ENCODE measurements around the gene HPD.

HPD gene

DNA sequence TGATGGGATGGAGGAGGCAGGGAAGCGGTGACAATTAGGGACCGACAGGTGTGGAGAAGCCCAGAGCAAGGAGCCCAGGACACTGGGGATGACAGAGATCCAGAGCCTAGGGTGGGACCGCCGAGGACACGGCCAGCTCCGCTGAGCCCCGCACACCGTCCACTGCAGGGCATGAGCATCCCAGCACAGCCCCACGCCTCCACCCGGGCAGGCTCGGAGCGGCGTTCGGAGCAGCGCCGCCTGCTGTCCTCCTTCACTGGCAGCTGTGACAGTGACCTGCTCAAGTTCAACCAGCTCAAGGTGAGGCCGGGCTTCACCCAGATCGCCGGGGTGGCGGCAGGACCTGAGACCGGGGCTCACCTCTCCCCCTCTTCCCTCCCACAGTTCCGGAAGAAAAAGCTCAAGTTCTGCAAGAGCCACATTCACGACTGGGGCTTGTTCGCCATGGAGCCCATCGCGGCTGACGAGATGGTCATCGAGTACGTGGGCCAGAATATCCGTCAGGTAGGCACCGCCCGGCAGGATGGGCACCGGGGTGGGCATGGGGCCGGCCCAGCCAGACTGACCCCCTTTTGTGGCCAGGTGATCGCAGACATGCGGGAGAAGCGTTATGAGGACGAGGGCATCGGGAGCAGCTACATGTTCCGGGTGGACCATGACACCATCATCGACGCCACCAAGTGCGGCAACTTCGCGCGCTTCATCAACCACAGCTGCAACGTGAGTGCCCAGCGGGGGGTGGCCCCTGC is 31.1 kb downstream of the HPD start:
- DNase-seq (ENCODE audit: low spot score), result no peak

DNA sequence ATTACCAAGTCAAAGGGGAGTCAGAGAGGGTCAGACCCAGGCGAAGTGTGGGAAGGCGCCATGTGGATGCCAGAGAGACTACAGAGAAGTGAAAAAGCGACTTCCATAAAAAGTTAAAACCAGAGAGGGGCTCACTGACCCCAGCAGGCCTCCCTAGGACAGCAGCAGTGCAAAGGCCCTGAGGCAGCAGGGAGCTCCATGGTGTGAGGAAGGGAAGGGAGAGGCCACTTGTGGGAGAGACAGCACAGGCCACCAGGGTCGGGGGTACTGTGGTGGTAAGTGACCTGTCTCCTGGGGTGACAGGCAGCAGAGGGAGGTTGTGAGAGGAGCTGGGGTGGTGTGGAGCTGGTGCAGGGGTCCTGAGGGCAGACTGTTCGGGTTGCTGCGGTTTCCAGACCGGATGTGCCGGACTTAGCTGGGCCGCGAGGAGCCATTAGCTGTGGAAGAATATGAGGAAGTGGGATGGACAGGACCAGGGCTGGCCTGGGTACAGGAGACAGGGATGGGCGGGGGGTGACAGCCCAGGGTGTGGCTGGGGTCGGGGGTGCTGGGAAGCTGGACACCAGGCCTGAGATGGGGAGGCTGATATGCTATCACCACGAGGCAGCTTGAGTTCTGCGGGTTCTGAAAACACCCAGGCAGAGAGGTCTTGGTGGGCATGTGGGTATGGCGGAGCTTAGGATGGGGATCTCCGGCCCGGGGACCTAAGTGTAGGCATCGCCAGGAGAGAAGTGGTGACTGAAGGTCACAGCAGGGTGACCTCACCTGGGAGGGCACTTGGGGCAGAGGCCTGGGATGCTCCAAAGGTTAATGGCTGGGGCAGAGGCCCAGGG is 32.1 kb downstream of the HPD start:
- no peak for DNase-seq (ENCODE audit: low spot score)

DNA sequence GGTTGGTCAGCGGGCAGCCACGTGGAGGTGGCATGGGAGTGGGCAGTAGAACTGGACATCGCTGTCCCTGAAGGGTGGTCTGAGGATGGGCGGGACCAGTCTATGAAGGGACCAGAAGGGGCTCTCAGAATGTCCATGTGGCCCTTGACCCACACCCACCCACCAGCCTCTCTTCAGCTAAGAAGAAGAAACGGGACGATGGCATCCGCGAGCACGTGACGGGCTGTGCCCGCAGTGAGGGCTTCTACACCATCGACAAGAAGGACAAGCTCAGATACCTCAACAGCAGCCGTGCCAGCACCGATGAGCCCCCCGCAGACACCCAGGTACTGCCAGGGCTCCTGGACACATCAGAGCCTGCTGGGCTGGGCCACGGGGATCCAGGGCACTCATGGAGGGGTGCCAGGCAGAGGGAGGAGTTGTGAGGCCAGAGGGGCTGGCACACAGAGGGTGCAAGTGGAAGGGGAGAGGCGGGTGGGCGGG is 33.6 kb downstream of the HPD start:
- no peak for DNase-seq (ENCODE audit: low spot score)

DNA sequence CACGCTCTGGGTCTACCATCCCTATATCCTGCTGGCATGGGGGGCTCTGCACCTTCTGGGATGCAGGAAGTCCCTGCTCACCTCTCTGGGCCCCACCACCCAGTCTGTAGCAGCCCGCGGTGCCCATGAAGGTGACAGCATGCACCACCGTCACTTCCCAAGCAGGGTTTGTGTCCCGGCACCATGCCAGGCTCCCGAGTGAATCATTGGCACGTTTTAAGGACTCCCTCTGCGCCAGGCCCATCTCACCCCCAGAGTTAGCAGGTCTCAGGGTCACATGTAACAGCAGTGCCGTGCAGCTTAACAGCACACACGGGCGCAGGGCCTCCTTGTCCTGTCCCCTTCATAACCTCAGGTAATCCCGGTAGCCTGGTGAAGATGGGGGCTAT is 34.9 kb downstream of the HPD start:
- DNase-seq (ENCODE audit: low spot score), result no peak

DNA sequence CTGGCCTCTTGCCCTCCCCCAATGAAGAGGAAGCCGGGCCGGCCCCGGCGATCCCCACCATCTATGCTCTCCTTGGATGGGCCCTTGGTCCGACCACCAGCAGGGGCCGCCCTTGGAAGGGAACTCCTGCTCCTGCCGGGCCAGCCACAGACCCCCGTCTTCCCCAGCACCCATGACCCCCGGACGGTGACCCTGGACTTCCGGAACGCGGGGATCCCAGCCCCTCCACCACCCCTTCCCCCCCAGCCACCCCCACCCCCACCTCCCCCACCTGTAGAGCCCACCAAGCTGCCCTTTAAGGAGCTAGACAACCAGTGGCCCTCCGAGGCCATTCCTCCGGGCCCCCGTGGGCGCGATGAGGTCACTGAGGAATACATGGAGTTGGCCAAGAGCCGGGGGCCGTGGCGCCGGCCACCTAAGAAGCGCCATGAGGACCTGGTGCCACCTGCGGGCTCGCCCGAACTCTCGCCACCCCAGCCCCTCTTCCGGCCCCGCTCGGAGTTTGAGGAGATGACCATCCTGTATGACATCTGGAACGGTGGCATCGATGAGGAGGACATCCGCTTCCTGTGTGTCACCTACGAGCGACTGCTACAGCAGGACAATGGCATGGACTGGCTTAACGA is 35.4 kb downstream of the HPD start:
- no peak for DNase-seq (ENCODE audit: low spot score)

DNA sequence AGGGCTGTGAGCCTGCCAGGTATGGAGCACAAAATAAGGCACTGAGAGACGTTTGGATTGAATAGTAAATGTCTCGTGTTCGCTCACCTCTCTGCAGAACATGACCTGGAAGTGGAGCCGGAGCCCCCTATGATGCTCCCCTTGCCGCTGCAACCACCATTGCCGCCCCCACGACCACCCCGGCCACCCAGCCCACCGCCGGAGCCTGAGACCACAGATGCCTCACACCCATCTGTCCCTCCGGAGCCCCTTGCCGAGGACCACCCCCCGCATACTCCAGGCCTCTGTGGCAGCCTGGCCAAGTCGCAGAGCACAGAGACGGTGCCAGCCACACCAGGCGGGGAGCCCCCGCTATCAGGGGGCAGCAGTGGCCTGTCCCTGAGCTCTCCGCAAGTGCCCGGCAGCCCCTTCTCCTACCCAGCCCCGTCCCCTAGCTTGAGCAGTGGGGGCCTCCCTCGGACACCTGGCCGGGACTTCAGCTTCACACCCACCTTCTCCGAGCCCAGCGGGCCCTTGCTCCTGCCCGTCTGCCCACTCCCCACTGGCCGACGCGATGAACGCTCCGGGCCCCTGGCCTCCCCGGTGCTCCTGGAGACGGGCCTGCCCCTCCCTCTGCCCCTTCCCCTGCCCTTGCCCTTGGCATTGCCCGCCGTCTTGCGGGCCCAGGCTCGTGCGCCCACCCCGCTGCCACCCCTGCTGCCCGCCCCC is 36.1 kb downstream of the HPD start:
- DNase-seq (ENCODE audit: low spot score), result no peak

DNA sequence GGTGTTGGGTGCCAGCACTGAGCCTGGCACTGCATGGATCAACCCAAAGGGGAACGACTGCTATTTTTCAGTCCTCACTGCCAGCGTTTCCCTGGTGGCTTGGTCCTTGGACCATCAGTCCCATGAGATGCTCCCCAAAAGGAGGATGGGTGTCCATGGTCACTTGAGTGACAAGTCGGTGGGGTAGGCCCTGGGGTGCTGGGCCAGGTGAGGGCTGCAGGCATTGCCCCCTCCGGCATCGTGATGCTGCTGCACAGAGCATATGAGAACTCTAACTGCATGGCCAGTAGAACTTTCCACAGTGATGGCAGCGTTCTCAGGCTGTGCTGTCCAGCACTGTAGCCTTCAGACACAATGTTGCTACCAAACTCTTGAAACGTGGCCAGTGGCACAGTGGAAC is 38.6 kb downstream of the HPD start:
- no peak for DNase-seq (ENCODE audit: low spot score)

DNA sequence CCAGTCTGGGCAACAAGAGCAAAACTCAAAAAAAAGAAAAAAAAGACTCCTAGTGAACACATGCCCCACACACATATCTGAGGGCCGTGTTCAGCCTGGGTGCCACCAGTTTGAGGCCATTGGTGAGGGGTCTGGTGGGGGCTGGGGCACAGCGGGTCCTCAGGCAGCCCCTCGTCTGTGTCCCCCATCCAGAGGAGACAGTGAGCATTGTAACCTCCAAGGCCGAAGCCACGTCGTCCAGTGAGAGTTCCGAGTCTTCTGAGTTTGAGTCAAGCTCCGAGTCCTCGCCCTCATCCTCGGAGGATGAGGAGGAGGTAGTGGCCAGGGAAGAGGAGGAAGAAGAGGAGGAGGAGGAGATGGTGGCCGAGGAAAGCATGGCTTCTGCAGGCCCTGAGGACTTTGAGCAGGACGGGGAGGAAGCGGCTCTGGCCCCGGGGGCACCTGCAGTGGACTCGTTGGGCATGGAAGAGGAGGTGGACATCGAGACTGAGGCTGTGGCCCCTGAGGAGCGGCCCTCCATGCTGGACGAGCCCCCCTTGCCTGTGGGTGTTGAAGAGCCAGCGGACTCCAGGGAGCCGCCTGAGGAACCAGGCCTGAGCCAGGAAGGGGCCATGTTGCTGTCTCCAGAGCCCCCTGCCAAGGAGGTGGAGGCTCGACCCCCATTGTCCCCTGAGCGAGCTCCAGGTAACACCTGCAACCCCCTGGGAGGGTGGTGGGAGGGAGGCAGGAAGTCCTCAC is 39.3 kb downstream of the HPD start:
- no peak for DNase-seq (ENCODE audit: low spot score)

DNA sequence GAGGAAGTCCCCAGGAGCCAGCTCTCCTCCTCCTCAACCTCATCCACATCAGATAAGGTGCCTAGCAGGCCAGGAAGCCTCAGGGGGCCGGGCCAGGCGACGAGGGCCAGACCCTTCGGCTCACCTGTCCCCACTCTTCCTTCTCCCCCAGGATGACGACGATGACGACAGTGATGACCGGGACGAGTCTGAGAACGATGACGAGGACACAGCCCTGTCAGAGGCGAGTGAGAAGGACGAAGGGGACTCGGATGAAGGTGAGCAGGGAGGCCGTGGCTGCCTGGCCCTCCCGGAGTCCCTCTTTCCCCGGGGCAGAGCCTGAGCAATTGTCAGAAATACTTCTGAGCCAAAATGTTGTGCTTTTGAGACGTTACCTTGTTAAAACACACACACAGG is 41.0 kb downstream of the HPD start:
- DNase-seq (ENCODE audit: low spot score), result no peak

DNA sequence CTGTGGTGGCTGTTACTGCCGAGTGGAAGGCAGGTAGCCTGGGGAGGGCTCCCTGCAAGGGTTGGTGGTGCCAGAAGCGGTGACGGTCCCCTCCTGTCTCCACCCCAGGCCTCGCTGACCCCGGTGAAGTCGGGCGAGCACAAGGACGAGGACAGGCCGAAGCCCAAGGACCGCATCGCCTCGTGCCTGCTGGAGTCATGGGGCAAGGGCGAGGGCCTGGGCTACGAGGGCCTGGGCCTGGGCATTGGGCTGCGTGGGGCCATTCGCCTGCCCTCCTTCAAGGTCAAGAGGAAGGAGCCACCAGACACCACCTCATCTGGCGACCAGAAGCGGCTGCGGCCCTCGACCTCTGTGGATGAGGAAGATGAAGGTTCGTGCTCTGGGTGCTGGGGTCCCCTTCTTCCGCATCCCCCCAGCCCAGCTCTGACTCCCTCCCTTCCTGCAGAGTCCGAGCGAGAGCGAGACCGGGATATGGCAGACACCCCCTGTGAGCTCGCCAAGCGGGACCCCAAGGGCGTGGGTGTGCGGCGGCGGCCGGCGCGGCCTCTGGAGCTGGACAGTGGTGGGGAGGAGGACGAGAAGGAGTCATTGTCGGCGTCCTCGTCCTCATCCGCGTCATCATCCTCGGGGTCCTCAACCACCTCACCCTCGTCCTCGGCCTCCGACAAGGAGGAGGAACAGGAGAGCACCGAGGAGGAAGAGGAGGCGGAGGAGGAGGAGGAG is 41.6 kb downstream of the HPD start:
- no peak for DNase-seq (ENCODE audit: low spot score)

DNA sequence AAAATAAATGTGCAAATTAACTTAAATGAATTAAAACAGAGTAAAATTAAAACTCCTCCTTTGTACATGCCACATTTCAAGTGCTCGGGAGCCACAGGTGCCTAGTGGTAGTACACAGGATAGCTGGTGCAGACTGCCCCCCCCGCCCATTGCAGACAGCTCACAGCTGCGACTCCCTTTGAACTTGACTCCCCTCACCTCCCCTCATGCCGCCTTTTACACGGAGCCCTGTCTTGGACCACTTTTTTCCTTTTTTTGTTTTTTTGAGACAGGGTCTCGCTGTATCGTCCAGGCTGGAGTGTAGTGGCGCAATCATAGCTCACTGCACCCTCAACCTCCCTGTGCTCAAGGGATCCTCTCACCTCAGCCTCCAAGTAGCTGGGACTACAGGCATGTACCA is 43.4 kb downstream of the HPD start:
- no peak for DNase-seq (ENCODE audit: low spot score)

DNA sequence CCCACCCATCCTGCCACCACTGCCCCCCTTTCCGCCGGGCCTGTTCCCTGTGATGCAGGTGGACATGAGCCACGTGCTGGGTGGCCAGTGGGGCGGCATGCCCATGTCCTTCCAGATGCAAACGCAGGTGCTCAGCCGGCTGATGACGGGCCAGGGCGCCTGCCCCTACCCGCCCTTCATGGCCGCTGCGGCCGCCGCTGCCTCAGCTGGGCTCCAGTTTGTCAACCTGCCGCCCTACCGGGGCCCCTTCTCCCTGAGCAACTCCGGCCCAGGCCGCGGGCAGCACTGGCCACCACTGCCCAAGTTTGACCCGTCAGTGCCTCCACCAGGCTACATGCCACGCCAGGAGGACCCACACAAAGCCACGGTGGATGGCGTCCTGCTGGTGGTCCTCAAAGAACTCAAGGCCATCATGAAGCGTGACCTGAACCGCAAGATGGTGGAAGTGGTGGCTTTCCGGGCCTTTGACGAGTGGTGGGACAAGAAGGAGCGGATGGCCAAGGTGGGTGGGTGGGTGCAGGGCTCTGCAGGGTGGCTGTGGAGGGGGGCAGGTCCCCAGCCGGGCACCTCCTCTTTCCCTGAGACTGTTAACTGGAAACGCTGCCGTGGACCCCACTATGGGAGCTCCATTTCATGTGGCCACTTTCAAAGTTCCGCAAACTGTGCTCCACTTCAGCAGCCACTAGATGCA is 44.1 kb downstream of the HPD start:
- no peak for DNase-seq (ENCODE audit: low spot score)

DNA sequence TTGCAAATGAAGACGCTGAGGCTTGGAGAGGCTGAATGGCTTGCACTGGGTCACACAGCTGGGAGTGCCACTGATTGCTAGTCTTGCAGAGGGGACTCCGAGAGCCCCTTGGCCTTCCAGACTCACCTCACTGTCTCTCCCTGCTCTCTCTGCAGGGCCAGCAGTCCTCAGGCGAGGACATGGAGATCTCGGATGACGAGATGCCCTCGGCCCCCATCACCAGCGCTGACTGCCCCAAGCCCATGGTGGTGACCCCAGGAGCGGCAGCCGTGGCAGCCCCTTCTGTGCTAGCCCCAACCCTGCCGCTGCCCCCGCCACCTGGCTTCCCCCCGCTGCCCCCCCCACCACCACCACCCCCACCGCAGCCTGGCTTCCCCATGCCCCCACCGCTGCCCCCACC is 44.7 kb downstream of the HPD start:
- DNase-seq (ENCODE audit: low spot score), result no peak

DNA sequence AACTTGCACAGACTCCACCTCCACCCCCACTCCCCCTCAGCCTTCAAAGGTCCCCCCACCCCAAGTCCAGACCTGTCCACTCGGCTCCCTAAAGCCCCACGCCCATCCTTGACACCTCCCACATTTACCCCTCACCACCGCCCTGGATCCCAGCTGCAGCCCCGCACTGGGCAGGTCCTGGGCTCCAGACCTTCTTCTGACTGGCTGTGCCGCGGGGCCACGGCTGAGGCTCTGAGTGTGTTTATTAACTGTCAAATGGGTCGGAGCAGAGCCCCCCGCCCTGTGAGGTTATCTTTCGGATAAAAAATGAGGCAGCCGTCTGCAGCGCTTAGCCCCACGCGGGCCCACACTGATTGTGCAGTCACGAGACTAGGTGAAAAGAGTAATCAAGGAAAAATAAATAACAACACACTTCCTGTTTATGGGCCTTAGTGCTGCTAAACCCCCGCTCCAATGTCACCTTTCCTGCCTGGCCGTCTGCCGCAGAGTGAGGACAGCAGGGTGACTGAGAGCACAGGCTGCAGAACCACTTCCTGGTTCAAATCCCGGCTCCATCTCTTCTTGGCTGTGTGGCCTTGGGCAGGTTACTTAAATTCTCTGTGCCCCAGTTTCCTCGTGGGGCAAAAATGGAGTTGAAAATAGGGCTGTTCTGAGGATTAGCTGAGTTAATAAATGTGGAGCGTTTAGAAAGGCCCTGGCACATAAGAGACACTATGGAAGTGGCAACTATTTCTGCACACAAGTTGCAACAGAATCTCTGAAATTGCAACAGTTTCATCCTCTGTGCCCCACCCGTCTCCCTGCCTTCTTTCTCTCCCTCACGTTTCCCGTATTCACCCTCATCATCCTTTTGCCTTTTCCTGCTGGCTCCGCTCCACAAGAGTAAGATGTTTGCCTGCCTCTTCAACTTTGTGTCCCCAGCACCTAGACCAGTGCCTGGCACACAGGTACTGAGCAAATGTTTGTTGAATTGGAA is 45.5 kb downstream of the HPD start:
- DNase-seq (ENCODE audit: low spot score), result no peak

DNA sequence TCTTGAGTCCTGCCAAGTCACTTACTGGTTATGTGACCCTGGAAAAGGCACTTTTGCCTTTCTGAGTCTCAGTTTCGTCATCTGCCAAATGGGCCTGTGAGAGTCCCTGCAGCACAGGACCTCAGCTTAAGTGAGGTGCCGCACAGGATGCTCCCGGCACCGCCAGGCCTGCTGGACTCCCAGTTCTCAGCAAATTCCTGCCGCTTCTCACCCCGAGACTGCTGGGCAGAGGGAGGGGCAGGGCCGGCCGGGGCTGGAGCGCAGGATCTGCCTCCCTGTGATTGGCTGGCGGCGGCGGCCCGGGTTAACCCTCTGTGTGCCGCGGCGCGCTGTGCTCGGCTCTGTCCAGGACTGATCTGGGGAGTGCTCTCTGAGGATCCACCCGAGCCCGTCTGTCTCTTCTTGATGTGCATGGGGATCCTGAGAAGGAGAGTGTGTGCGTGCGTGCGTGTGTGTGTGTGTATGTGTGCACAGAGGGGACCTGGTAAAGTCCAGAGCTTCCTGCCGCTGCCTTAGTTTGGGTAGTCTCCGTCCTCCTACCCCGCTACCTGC is 46.3 kb downstream of the HPD start:
- DNase-seq (ENCODE audit: low spot score), result peak; percentile 83

DNA sequence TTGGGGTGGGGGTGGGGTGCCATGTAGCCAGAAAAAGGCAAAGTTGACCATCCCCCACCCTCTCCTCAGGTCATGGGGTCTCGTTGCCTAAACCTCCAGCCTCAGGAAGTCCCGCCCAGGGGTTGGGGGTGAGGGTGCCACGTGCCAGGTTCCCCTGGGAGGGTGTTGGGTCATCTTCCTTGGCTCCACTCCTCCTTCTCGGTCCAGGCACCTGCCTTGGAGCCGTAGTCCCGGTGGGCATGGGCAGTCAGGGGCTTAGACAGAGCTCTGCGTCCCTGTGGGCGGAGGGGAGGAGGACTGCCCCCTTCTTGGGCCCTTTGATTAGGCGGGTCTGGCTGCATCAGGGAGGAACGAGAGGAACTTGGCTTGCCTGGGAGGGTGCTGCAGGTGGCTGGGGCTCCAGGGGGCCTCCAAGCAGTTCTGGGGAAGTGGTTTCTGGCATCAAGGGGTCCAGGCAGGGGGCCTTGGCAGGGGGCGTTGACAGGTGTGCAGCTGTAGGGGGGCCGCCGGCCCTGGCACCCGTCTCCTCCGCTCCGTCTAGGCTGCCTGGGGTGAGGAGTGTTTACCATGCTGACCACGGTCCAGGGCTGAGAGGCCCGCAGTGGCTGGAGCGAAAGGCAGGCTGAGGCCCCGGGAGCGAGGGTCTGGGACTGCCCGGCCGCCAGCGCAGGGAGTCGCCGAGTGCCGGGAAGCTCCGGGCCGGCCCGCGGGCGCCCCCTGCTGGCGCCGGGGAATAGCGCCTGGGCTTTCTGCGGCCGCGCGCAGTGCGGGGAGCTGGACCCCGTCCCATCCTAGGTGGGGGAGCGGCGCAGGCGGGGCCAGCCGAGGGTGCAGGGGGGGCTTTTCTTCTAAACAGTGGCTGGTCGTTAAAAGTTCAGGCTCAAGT is 47.0 kb downstream of the HPD start:
- peak; percentile 72 for DNase-seq (ENCODE audit: low spot score)

DNA sequence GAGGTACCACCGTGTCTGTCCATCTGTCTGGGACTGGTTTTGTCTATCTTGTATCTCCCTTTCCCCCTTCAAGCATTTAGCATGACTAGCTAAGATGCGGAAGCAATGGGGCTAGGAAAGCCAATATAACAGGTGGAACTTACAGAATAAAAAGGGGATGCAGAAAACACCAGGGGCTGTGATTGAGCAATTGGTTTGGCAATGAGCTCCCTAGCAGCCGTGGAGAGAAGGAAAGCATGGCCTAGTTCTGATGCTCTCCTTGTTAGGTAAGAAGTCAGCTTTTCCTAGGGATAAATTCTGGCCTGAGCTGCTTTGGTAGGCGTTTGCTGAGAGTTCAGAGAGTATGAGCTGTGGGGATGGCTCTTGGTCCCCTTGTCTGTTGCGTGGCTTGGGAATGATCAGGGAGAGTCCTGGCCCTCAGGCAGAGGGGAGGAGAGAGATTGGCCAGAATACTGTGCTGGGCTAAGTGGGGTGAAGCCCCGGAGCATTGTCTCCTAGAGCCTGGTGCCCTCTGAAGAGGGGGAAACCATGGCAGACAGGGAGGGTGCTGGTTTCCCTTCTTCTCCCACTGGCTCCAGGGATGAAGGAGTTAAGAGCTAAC is 47.7 kb downstream of the HPD start:
- no peak for DNase-seq (ENCODE audit: low spot score)

Data from cerebellar cortex (tissue), 1 donor.